Neutrophil (primary cell): Measurements from ENCODE around the gene EVX1.

Experiments used
- H3K27ac ChIP-seq: fragments of 200-600 bp; sonication (generic); 2 replicates; pipeline ENCODE4 v1.5.1; 2016; ENCODE audit warnings: mild to moderate bottlenecking, moderate library complexity
- H3K27me3 ChIP-seq: fragments of 200-600 bp; sonication (generic); 2 replicates; pipeline ENCODE4 v1.6.0; 2016; ENCODE audit warnings: mild to moderate bottlenecking
- H3K36me3 ChIP-seq: fragments of 200-600 bp; sonication (generic); 2 replicates; pipeline ENCODE4 v1.5.1; 2017
- H3K4me1 ChIP-seq, 2 experiments: fragments of 200-600 bp in 1 of 2; sonication (generic) in 1 of 2; 1 replicate in 1 of 2; 2 replicates in 1 of 2; pipeline versions ENCODE4 v1.5.1 to v1.6.1; 2013 to 2016; ENCODE audit warnings: low read depth in 1 of 2, low read length in 1 of 2, mild to moderate bottlenecking in 1 of 2, moderate library complexity in 1 of 2; ENCODE audit not compliant: control insufficient read depth in 1 of 2, insufficient read depth in 1 of 2
- H3K4me3 ChIP-seq, 2 experiments: fragments of 200-600 bp in 1 of 2; sonication (generic) in 1 of 2; 1 replicate in 1 of 2; 2 replicates in 1 of 2; pipeline ENCODE4 v1.5.1; 2013 to 2016; ENCODE audit warnings: low read depth in 1 of 2, low read length in 1 of 2, mild to moderate bottlenecking in 1 of 2, moderate library complexity in 1 of 2
- H3K9me3 ChIP-seq: fragments of 200-600 bp; sonication (generic); 2 replicates; pipeline ENCODE4 v1.5.1; 2016
- CTCF ChIP-seq: fragments of 200-600 bp; sonication (generic); IDR thresholded peaks from 2 replicates; pipeline ENCODE4 v1.5.1; 2016; ENCODE audit warnings: antibody characterized with exemption

Gene EVX1

GRCh38 chr7:27203964-27204594 lies 38.5 kb upstream of the EVX1 start:
- Histone ChIP-seq H3K4me3 (no peak overlapping the region), H3K4me1 (peaks cover 37 to 40% of the 10 kb centered on the region in 2 experiments), H3K27ac (no peak overlapping the region), H3K9me3 (no peaks in the 10 kb centered on the region), H3K27me3 (peaks cover 99% of the 10 kb centered on the region), H3K36me3 (no peaks in the 10 kb centered on the region)
- no peak for TF ChIP-seq CTCF

- Histone ChIP-seq H3K36me3 (no peaks in the 10 kb centered on the region), H3K4me3 (no peak overlapping the region), H3K4me1 (peaks cover 32 to 37% of the 10 kb centered on the region in 2 experiments), H3K9me3 (no peaks in the 10 kb centered on the region), H3K27me3 (peaks cover 100% of the 10 kb centered on the region), H3K27ac (no peak overlapping the region)
- no peak for TF ChIP-seq CTCF
Observed at GRCh38 chr7:27204851-27205322, 37.7 kb upstream of the EVX1 start.

- Histone ChIP-seq H3K27ac (no peak overlapping the region), H3K36me3 (no peaks in the 10 kb centered on the region), H3K4me3 (no peak overlapping the region), H3K27me3 (peaks cover 100% of the 10 kb centered on the region), H3K4me1 (peaks cover 24 to 32% of the 10 kb centered on the region in 2 experiments), H3K9me3 (no peaks in the 10 kb centered on the region)
- TF ChIP-seq CTCF, result no peak
Observed at GRCh38 chr7:27205325-27206280, 37.0 kb upstream of the EVX1 start.

- Histone ChIP-seq H3K4me1 (peaks cover 6 to 17% of the 10 kb centered on the region in 2 experiments), H3K27me3 (peaks cover 100% of the 10 kb centered on the region)
Observed at GRCh38 chr7:27207348-27207985, 35.1 kb upstream of the EVX1 start.

More at GRCh38 chr7:27207348-27207985, 35.1 kb upstream of the EVX1 start:
- H3K36me3 ChIP-seq, result no peaks in the 10 kb centered on the region
- no peak overlapping the region for H3K27ac ChIP-seq
- no peak overlapping the region for H3K4me3 ChIP-seq
- no peak for TF ChIP-seq CTCF
- no peaks in the 10 kb centered on the region for H3K9me3 ChIP-seq
